Aortic smooth muscle cell (primary cell): ENCODE data around the gene NFIB. TPM values are rescaled to one million over a fixed set of nuclear protein-coding genes. Genes with fewer than 3 reads are reported as not detected.

Source experiments
- total RNA-seq: library from RNA; depleted of rRNA; stranded (reverse); fragments of >200 nt; gene quantifications from 2 replicates; pipeline ENCODE4 v1.2.3, GENCODE V29; 2014

The NFIB gene
- 58.5 and 82.2 TPM in 2 replicates for total RNA-seq

GRCh38 chr9:14313951-14314423 is at the start of gene NFIB:
Gene NFIB (minus strand): TSS chr9:14314141. CDS start chr9:14313511, 630 bp downstream.

